Endothelial cell of umbilical vein (primary cell): Measurements from ENCODE around the gene EMC6.

ENCODE experiments used
- TF ChIP-seq, protein P1 (sequence below), 2 donors: IDR thresholded peaks; 1 replicate in 1 of 2; 2 replicates in 1 of 2; pipeline ENCODE4 v1.5.1; 2011; ENCODE audit warnings: low read length in 2 of 2, mild to moderate bottlenecking in 2 of 2, moderate library complexity in 2 of 2, control low read depth in 1 of 2, inconsistent platforms in 1 of 2, low read depth in 1 of 2; ENCODE audit not compliant: insufficient read depth in 1 of 2; ENCODE audit errors: extremely low read depth in 1 of 2
- TF ChIP-seq, protein P2 (sequence below): IDR thresholded peaks from 2 replicates; pipeline ENCODE4 v1.6.1; 2011; ENCODE audit not compliant: insufficient read depth, insufficient read length

GRCh38 chr17:3655766-3656165 is 12.8 kb upstream of the EMC6 start:
- TF ChIP-seq, protein P1, sequence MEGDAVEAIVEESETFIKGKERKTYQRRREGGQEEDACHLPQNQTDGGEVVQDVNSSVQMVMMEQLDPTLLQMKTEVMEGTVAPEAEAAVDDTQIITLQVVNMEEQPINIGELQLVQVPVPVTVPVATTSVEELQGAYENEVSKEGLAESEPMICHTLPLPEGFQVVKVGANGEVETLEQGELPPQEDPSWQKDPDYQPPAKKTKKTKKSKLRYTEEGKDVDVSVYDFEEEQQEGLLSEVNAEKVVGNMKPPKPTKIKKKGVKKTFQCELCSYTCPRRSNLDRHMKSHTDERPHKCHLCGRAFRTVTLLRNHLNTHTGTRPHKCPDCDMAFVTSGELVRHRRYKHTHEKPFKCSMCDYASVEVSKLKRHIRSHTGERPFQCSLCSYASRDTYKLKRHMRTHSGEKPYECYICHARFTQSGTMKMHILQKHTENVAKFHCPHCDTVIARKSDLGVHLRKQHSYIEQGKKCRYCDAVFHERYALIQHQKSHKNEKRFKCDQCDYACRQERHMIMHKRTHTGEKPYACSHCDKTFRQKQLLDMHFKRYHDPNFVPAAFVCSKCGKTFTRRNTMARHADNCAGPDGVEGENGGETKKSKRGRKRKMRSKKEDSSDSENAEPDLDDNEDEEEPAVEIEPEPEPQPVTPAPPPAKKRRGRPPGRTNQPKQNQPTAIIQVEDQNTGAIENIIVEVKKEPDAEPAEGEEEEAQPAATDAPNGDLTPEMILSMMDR (IDR thresholded peaks at IDR 0.05; ENCODE audit: extremely low read depth in 1 of 2, insufficient read depth in 1 of 2, low read depth in 1 of 2, low read length in 2 of 2) = no peak
- TF ChIP-seq, protein P2, sequence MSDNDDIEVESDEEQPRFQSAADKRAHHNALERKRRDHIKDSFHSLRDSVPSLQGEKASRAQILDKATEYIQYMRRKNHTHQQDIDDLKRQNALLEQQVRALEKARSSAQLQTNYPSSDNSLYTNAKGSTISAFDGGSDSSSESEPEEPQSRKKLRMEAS = no peak
